ENCODE measurements around the gene CCDC38.

GRCh38 chr12:95989504-95990123, 47.2 kb upstream of the CCDC38 start:
- TF ChIP-seq POLR2AphosphoS5 (IDR thresholded peaks at IDR 0.05), result no peak
- no peak for TF ChIP-seq CTCF (IDR thresholded peaks at IDR 0.05)

All from prostate gland (tissue), 2 donors.